Thyroid gland (tissue), 4 donors: ENCODE results near the gene RC3H2.
"Not testable (repeated sequence)": the region's sequence is repeated elsewhere in the genome, so short reads cannot be mapped to it uniquely, and the experiment has no call there.

Source experiments
- CTCF ChIP-seq, 6 experiments: fragments of 200-600 bp in 3 of 6; fragments of 450-650 bp in 3 of 6; sonication (generic) in 3 of 6; IDR thresholded peaks; one replicate each; pipeline ENCODE4 v1.5.1; 2016 to 2019; ENCODE audit warnings: antibody characterized with exemption in 6 of 6, mild to moderate bottlenecking in 2 of 6, inconsistent platforms in 1 of 6, moderate library complexity in 1 of 6
- POLR2A ChIP-seq, 2 donors: fragments of 450-650 bp; IDR thresholded peaks; one replicate each; pipeline ENCODE4 v1.6.1; 2017; ENCODE audit warnings: antibody characterized with exemption in 2 of 2, mild to moderate bottlenecking in 2 of 2, moderate library complexity in 1 of 2

GRCh38 chr9:122906122-122906521 is 963 bp upstream of the RC3H2 start:
- TF ChIP-seq CTCF, POLR2A (IDR thresholded peaks at IDR 0.05): not testable (repeated sequence)
